ENCODE measurements around the gene CARD11. TPM values are rescaled to one million over a fixed set of nuclear protein-coding genes. Genes with fewer than 3 reads are reported as not detected.
A peak's percentile ranks its signal among the peaks of the same experiment; 100 is the strongest.

Gene CARD11
- total RNA-seq, 2 experiments from 2014 or later = 163 TPM

DNA sequence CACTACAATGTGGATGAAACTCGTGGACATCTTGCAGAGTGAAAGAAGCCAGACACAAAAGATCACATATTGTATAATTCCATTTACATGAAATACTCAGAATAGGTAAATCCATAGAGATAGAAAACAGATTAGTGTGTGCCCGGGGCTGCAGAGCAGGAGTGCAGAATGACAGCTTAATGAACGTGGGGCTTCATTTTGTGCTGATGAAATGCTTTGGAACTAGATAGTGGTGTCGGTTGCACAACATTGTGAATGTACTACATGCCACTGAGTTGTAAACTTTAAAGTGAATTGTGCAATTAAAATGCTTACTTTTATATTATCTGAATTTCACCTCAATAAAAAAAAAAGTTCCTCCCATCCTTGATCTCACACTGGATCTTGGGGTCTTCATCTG lies 31.8 kb upstream of the CARD11 start:
- H3K4me1 Mint-ChIP-seq = peaks cover 12% of the 10 kb centered on the region
- DNase-seq = no peak
- peaks cover 21% of the 10 kb centered on the region for H3K9me3 Mint-ChIP-seq
- ChIA-PET CTCF (interaction anchor here (0.9 kb wide), 1 partner anchor 13 kb away, joined by 3 read pairs; no protein-coding TSS in a partner anchor), POLR2A (no interaction called here)
- no peak overlapping the region for H3K27ac Mint-ChIP-seq
- H3K4me3 Mint-ChIP-seq = no peak overlapping the region
- H3K36me3 Mint-ChIP-seq (ENCODE audit: low read depth) = peaks cover 35% of the 10 kb centered on the region
- peaks cover 6% of the 10 kb centered on the region for H3K27me3 Mint-ChIP-seq

DNA sequence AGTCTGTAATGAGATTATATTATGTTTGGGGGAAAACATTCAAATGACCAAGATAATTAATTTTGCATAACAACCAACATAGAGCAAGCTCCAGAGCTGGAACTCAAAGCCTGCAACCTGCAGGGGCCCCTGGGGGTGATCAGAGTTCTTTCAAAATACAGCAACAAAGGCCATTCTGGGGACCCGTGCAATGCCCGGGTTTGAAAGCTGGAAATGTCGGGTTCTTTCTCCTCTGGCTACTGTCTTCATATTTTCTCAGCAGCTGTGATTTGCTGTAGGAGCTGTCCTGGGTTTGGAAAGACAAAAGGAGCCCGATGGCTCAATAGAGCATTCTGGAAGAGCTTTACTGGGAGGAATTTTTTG lies 30.8 kb upstream of the CARD11 start:
- peaks cover 27% of the 10 kb centered on the region for H3K9me3 Mint-ChIP-seq
- no peak for DNase-seq
- no peak overlapping the region for H3K4me3 Mint-ChIP-seq
- H3K36me3 Mint-ChIP-seq (ENCODE audit: low read depth) = peaks cover 39% of the 10 kb centered on the region
- peaks cover 22% of the 10 kb centered on the region for H3K4me1 Mint-ChIP-seq
- ChIA-PET CTCF (interaction anchor here (1.0 kb wide), 1 partner anchor 15 kb away, joined by 3 read pairs; no protein-coding TSS in a partner anchor), POLR2A (interaction anchor here (0.7 to 1.8 kb wide), 2 partner anchors 9 to 32 kb away, joined by 3 to 5 read pairs; no protein-coding TSS in a partner anchor)
- H3K27me3 Mint-ChIP-seq = peaks cover 6% of the 10 kb centered on the region
- no peak overlapping the region for H3K27ac Mint-ChIP-seq

DNA sequence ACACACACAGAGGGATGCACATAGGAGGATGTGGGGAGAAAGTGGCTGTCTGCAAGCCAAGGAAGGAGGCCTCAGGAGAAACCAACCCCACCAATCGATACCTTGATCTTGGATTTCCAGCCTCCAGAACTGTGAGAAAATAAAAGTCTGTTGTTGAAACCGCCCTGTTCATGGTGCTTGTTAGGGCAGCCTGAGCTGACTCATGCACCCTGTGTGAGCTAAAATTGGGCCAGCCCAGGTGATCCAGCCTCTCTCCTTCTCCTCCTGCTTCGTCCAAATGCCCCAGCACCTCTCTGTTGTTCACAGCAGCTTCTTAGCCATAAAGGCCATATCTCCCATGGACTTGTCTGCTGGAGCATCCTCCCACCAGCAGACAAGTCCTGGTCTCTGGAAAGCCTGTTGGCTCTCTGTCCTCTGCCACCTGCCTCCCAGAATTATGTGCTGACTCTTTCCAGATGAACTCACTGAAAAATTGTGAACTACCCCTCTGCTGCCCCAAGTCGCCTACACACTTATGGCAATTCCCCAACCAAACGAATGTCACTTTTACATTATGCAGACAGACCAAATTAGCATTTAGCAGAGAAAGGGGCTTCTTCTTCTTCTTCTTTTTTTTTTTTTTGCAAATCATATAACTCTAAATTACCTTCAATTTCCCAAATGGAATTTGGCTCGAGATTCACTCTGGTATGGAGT lies 30.2 kb upstream of the CARD11 start:
- H3K27ac Mint-ChIP-seq = no peak overlapping the region
- H3K9me3 Mint-ChIP-seq = peaks cover 29% of the 10 kb centered on the region
- ChIA-PET CTCF (interaction anchor here (0.5 to 1.0 kb wide), 3 partner anchors 16 to 30 kb away, joined by 3 to 4 read pairs (median 3); partner anchors contain the start of gene CARD11), POLR2A (interaction anchor here (1.8 kb wide), 1 partner anchor 9 kb away, joined by 5 read pairs; no protein-coding TSS in a partner anchor)
- H3K4me1 Mint-ChIP-seq = peaks cover 27% of the 10 kb centered on the region
- peaks cover 42% of the 10 kb centered on the region for H3K36me3 Mint-ChIP-seq (ENCODE audit: low read depth)
- no peak overlapping the region for H3K4me3 Mint-ChIP-seq
- no peak for DNase-seq
- peaks cover 6% of the 10 kb centered on the region for H3K27me3 Mint-ChIP-seq

DNA sequence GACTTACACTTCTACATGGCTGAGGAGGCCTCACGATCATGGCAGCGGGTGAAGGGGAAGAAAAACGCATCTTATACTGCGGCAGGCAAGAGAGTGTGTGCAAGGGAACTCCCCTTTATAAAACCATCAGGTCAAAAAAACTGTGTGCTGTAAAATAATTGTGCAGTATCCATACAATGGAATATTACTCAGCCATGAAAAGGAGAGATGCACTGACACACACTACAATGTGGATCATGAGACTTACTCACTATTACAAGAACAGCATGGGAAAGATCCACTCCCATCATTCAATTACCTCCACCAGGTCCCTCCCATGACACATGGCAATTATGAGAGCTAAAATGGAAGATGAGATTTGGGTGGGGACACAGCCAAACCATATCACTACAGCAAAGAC lies 27.2 kb upstream of the CARD11 start:
- POLR2A ChIA-PET = interaction anchor here (2.9 to 3.0 kb wide), 2 partner anchors 21 to 35 kb away, joined by 14 to 30 read pairs; no protein-coding TSS in a partner anchor
- Mint-ChIP-seq H3K4me1 (peaks cover 57% of the 10 kb centered on the region), H3K36me3 (ENCODE audit: low read depth) (peaks cover 35% of the 10 kb centered on the region), H3K9me3 (peaks cover 25% of the 10 kb centered on the region), H3K27me3 (peaks cover 6% of the 10 kb centered on the region), H3K4me3 (no peak overlapping the region), H3K27ac (no peak overlapping the region)
- CTCF ChIA-PET = interaction anchor here (8.8 kb wide), 1 partner anchor 21 kb away, joined by 126 read pairs; no protein-coding TSS in a partner anchor
- no peak for DNase-seq

DNA sequence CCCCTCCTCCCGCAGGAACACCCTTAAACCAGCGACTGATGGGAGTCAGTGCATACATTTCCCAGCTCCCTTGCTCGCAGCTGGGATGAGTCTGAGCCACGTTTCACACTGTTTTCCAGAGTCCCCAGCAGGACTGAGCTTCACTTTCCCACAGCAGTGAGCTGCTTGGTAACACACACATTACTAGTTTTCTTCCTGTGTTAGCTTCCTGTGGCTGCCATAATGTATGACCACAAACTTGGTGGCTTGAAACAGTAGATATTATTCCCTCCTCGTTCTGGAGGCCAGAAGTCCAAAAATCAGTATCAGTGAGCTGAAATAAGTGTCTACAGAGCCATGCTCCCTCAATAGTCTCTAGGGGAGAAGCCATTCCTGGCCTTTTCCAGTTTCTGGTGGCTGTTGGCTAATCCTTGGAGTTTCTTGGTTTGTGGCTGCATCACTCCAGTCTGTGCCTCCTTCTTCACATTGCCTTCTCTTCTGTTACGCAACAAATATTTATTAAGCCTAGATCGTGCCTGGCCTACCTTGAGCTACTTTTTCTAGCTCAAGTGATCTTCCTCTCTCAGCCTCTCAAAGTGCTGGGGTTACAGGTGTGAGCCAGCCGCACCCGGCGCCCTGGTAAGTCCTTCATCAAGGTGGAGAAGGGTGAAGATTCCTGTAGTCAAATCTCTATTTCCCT lies 26.2 kb upstream of the CARD11 start:
- POLR2A ChIA-PET = interaction anchor here (1.0 to 3.0 kb wide), 13 partner anchors 14 to 1705 kb away, joined by 3 to 30 read pairs (median 5); partner anchors contain the start of genes AP5Z1 and CARD11
- peaks cover 67% of the 10 kb centered on the region for H3K4me1 Mint-ChIP-seq
- CTCF ChIA-PET = interaction anchor here (0.6 to 8.8 kb wide), 7 partner anchors 14 to 205 kb away, joined by 3 to 126 read pairs (median 4); no protein-coding TSS in a partner anchor
- no peak for DNase-seq
- peaks cover 6% of the 10 kb centered on the region for H3K27me3 Mint-ChIP-seq
- peak overlapping the region; percentile 81 for H3K27ac Mint-ChIP-seq
- H3K4me3 Mint-ChIP-seq = peak overlapping the region; percentile 24
- H3K36me3 Mint-ChIP-seq (ENCODE audit: low read depth) = peaks cover 26% of the 10 kb centered on the region
- H3K9me3 Mint-ChIP-seq = peaks cover 21% of the 10 kb centered on the region

DNA sequence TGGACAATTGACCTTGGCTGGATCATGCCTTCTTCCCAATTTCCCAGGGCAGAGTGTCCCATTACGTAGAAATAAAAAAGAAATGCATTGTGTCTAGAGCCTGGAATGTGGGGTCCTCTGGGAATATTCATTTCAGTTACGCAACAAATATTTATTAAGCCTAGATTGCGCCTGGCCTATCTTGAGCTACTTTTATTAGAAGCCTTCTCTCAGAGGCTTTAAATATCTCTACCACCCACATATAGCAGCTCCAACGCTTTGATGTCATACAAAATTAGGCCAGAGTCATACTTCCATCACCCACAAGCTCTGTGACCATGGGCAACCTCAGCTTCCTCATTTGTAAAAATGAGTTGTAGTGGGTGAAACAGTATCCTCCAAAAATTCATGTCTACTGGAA lies 24.9 kb upstream of the CARD11 start:
- ChIA-PET POLR2A (interaction anchor here (1.1 to 3.0 kb wide), 8 partner anchors 17 to 45 kb away, joined by 3 to 30 read pairs (median 7); partner anchors contain the start of gene CARD11), CTCF (interaction anchor here (1.4 to 8.8 kb wide), 3 partner anchors 23 to 49 kb away, joined by 3 to 126 read pairs (median 4); no protein-coding TSS in a partner anchor)
- Mint-ChIP-seq H3K9me3 (peaks cover 21% of the 10 kb centered on the region), H3K4me1 (peaks cover 73% of the 10 kb centered on the region), H3K36me3 (ENCODE audit: low read depth) (peaks cover 26% of the 10 kb centered on the region), H3K4me3 (no peak overlapping the region), H3K27ac (peak overlapping the region; percentile 81), H3K27me3 (peaks cover 3% of the 10 kb centered on the region)
- DNase-seq = no peak

DNA sequence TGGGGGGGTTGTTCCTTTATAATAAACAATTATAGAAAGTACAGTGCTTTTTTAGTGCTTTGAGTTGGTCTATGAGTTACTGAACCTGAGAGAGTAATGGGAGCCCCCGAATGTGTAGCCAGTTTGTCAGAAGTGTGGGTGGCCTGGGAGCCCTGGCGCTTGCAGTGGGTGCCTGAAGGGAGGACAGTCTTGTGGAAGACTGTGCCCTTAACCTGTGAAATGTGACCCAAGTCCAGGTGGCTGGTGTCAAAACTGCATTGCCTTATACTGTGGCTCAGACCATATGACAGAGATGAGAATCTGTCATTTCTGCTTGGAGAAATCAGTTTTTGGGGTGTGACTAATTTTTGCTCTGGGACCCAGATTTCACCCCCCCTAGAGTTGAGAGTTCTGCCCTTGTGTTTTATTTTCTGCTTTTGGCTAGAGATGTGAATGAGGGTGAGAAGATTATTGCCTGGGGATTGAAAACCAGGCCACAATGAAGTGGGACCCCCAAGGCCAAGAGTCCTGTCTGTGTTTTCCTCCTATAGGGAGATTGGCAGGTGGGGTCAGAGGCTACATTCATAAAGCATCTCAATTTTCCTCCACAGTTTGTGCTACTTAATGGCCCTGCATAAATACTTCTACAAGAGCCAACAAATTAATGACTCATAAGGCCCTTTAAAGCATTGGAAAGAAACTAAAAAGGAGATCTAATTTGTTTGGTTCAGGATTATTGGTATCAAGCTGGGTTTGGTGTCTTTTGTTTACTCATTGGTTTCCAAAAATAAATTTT lies 24.1 kb upstream of the CARD11 start:
- H3K9me3 Mint-ChIP-seq = peaks cover 21% of the 10 kb centered on the region
- H3K27ac Mint-ChIP-seq = peak overlapping the region; percentile 76
- peaks cover 26% of the 10 kb centered on the region for H3K36me3 Mint-ChIP-seq (ENCODE audit: low read depth)
- H3K4me1 Mint-ChIP-seq = peaks cover 79% of the 10 kb centered on the region
- ChIA-PET POLR2A (interaction anchor here (0.9 to 6.1 kb wide), 9 partner anchors 24 to 84 kb away, joined by 3 to 65 read pairs (median 11); no protein-coding TSS in a partner anchor), CTCF (interaction anchor here (1.3 to 8.8 kb wide), 7 partner anchors 14 to 89 kb away, joined by 3 to 126 read pairs (median 4); no protein-coding TSS in a partner anchor)
- DNase-seq = no peak
- no peak overlapping the region for H3K4me3 Mint-ChIP-seq
- H3K27me3 Mint-ChIP-seq = peaks cover 3% of the 10 kb centered on the region

DNA sequence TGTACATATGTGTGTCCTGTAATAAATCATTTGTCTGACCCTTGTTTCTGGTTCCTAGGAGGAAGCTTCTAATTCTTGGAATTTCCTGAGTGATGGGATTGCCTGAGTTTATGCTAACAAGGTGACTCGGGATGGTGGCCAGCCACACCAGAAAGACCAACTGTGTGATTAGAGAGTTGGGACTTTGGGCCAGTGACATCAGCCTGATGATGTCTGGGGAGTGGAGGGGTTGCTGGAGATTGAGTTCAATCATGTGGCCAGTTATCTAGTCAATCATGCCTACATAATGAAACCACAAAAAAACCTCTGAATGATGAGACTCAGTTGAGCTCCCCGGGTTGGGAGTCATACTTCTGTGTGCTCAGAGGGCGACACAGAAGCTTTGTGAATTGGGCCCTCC lies 23.5 kb upstream of the CARD11 start:
- no peak overlapping the region for H3K4me3 Mint-ChIP-seq

DNA sequence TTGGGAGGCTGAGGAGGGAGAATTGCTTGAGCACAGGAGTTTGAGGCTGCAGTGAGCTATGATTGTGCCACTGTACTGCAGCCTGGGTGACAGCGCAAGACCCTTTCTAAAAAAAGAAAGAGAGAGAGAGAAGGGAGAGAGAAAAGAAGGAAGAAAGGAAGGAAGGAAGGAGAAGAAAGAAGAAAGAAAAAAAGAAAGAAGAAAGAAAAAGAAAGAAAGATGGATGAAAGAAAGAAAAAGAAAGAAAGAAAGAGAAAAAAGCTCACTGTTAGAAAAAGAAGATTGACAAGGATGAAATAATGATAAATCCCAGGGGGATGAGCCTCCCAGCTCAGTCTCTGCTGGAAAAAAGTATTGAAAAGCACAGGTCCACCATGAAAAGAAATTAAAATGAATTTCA lies 22.8 kb upstream of the CARD11 start:
- Mint-ChIP-seq H3K36me3 (ENCODE audit: low read depth) (peaks cover 28% of the 10 kb centered on the region), H3K9me3 (peaks cover 24% of the 10 kb centered on the region), H3K27ac (peak overlapping the region; percentile 76), H3K27me3 (no peaks in the 10 kb centered on the region), H3K4me1 (peaks cover 90% of the 10 kb centered on the region), H3K4me3 (no peak overlapping the region)
- ChIA-PET POLR2A (interaction anchor here (1.1 to 6.1 kb wide), 7 partner anchors 16 to 88 kb away, joined by 3 to 65 read pairs (median 7); no protein-coding TSS in a partner anchor), CTCF (interaction anchor here (0.6 to 8.8 kb wide), 16 partner anchors 10 to 90 kb away, joined by 3 to 126 read pairs (median 6); partner anchors contain the start of gene CARD11)
- no peak for DNase-seq

More for the DNA sequence above, 23.5 kb upstream of the CARD11 start:
- peak; percentile 58 for DNase-seq
- Mint-ChIP-seq H3K27ac (peak overlapping the region; percentile 76), H3K9me3 (peaks cover 21% of the 10 kb centered on the region), H3K36me3 (ENCODE audit: low read depth) (peaks cover 26% of the 10 kb centered on the region), H3K27me3 (no peaks in the 10 kb centered on the region), H3K4me1 (peaks cover 85% of the 10 kb centered on the region)
- ChIA-PET POLR2A (interaction anchor here (0.9 to 6.1 kb wide), 6 partner anchors 16 to 85 kb away, joined by 3 to 65 read pairs (median 5); no protein-coding TSS in a partner anchor), CTCF (interaction anchor here (0.6 to 8.8 kb wide), 14 partner anchors 9 to 90 kb away, joined by 3 to 126 read pairs (median 5); no protein-coding TSS in a partner anchor)

DNA sequence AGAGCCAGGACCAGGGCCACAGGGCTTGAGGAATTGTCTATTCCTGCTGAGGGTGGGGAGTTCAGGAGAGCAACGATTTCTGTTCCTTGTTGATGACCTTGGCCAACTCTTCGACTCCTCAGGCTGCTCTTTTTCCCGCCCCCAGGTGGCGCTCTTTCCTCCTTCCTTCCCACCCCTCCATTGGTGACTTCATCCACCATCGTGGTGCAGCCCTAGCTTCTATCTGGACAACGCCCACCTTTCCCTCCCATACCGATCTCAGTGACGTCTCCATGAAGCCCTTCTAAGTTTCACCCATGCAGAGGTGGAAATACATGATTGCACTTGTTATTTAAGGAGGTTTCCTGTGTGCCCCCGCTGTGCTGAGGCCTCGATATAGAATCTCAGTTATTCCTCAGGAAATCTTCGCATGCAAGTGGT lies 22.1 kb upstream of the CARD11 start:
- H3K9me3 Mint-ChIP-seq = peaks cover 18% of the 10 kb centered on the region
- H3K27ac Mint-ChIP-seq = peak overlapping the region; percentile 53
- peaks cover 21% of the 10 kb centered on the region for H3K36me3 Mint-ChIP-seq (ENCODE audit: low read depth)
- peak overlapping the region; percentile 7 for H3K4me3 Mint-ChIP-seq
- ChIA-PET CTCF (interaction anchor here (0.7 to 8.8 kb wide), 27 partner anchors 10 to 221 kb away, joined by 3 to 126 read pairs (median 5); partner anchors contain the start of gene CARD11), POLR2A (interaction anchor here (0.6 to 6.1 kb wide), 14 partner anchors 8 to 377 kb away, joined by 3 to 65 read pairs (median 4); no protein-coding TSS in a partner anchor)
- H3K27me3 Mint-ChIP-seq = no peaks in the 10 kb centered on the region
- peak; percentile 81 for DNase-seq
- peaks cover 88% of the 10 kb centered on the region for H3K4me1 Mint-ChIP-seq

DNA sequence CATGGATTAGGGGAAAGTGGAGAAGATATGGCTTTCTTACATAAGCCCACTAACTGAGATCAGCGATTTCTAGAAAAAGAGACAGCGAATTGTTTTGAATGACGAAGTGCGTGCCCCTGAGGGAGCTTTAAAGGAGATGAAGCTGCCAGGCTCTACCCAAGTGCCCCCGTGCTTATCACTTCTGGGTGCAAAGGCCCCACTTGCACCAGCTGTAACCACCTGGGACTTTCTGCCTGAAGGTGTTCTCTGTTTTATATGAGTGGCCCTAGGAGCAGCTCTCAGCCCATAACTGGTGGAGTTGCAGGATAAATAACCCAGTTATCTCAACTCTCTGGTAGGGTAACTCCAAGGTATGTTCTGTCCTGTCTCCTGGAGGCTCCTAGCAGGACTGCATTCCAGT lies 20.4 kb upstream of the CARD11 start:
- POLR2A ChIA-PET = interaction anchor here (1.6 to 6.1 kb wide), 4 partner anchors 10 to 54 kb away, joined by 5 to 65 read pairs (median 16); partner anchors contain the start of gene CARD11
- Mint-ChIP-seq H3K27me3 (no peaks in the 10 kb centered on the region), H3K36me3 (ENCODE audit: low read depth) (peaks cover 11% of the 10 kb centered on the region), H3K27ac (peak overlapping the region; percentile 86), H3K4me1 (peaks cover 81% of the 10 kb centered on the region), H3K4me3 (no peak overlapping the region), H3K9me3 (peaks cover 9% of the 10 kb centered on the region)
- CTCF ChIA-PET = interaction anchor here (1.0 to 8.8 kb wide), 9 partner anchors 10 to 169 kb away, joined by 3 to 126 read pairs (median 11); no protein-coding TSS in a partner anchor
- no peak for DNase-seq

Measured in activated CD4-positive, alpha-beta memory T cell treated with anti-CD3 and anti-CD28 coated beads, Interleukin-2, amount 10 ng/mL, durations not matched to agents 7 days and 5 days (primary cell).